IMR-90 (cell line): Measurements from ENCODE around the gene IL1RAPL1. TPM values are rescaled to one million over a fixed set of nuclear protein-coding genes. Genes with fewer than 3 reads are reported as not detected.

Source experiments
- ATAC-seq: fragments of 200-7000 bp; cut with Tn5 transposase; 2 replicates; pipeline ENCODE4 v1.9.1; 2020; ENCODE audit warnings: low read depth, mild to moderate bottlenecking, moderate library complexity
- BruUV-seq: library from RNA; stranded (reverse); fragments of 400-500 nt; replicated peaks from 2 replicates; lab custom pipeline; 2021; lab: Mats Ljungman, UMichigan
- CTCF ChIA-PET: fragments of 300-600 bp; formaldehyde crosslinking; extraction: SDS; loops from one replicate; lab custom pipeline; 2021; ENCODE audit warnings: antibody characterized with exemption; lab: Yijun Ruan, JAX
- POLR2A ChIA-PET: fragments of 300-600 bp; sonication (Branson Sonifier 250); formaldehyde crosslinking; loops from one replicate; lab custom pipeline; 2022; ENCODE audit warnings: antibody characterized with exemption; ENCODE audit not compliant: unreplicated experiment; lab: Charles Lee
- DNase-seq: peaks from one replicate; pipeline ENCODE4 v3.0.0; 2013
- H2AFZ ChIP-seq: replicated peaks from 2 replicates; pipeline ENCODE3; 2013; ENCODE audit warnings: low read length, mild to moderate bottlenecking; ENCODE audit not compliant: poor library complexity
- H2AK5ac ChIP-seq: 2 replicates; pipeline ENCODE4 v1.6.1; 2013; ENCODE audit warnings: low read depth, low read length, inconsistent platforms
- H2AK9ac ChIP-seq: replicated peaks from 2 replicates; pipeline ENCODE3; 2013; ENCODE audit warnings: mild to moderate bottlenecking, low read depth, low read length, moderate library complexity; ENCODE audit not compliant: poor library complexity
- H2BK120ac ChIP-seq: 2 replicates; pipeline ENCODE4 v1.6.1; 2013; ENCODE audit warnings: low read depth, low read length, inconsistent platforms
- H2BK15ac ChIP-seq: 3 replicates; pipeline ENCODE4 v1.6.1; 2013; ENCODE audit warnings: low read depth, low read length, inconsistent platforms
- H2BK20ac ChIP-seq: 2 replicates; pipeline ENCODE4 v1.6.1; 2013; ENCODE audit warnings: low read depth, mild to moderate bottlenecking, inconsistent platforms, low read length, moderate library complexity
- H2BK5ac ChIP-seq: 2 replicates; pipeline ENCODE4 v1.6.1; 2013; ENCODE audit warnings: mild to moderate bottlenecking, low read depth, low read length, inconsistent platforms; ENCODE audit not compliant: poor library complexity, severe bottlenecking
- H3K14ac ChIP-seq: replicated peaks from 2 replicates; pipeline ENCODE4 v1.6.1; 2013; ENCODE audit warnings: low read depth, low read length, inconsistent platforms
- H3K18ac ChIP-seq: 2 replicates; pipeline ENCODE4 v1.6.1; 2013; ENCODE audit warnings: low read depth, low read length, control low read depth
- H3K23ac ChIP-seq: 2 replicates; pipeline ENCODE4 v1.6.1; 2013; ENCODE audit warnings: low read depth, low read length, inconsistent platforms
- H3K27ac ChIP-seq: 2 replicates; pipeline ENCODE4 v1.5.1; 2013; ENCODE audit warnings: mild to moderate bottlenecking, control low read depth, low read length; ENCODE audit not compliant: insufficient read depth
- H3K27me3 ChIP-seq: 2 replicates; pipeline ENCODE4 v1.6.1; 2013; ENCODE audit warnings: low read length; ENCODE audit not compliant: control insufficient read depth, insufficient read depth
- H3K36me3 ChIP-seq: 2 replicates; pipeline ENCODE4 v1.6.1; 2013; ENCODE audit warnings: low read length, mixed read lengths; ENCODE audit not compliant: control insufficient read depth, insufficient read depth
- H3K4ac ChIP-seq: 2 replicates; pipeline ENCODE4 v1.6.1; 2013; ENCODE audit warnings: low read depth, low read length, inconsistent platforms
- H3K4me1 ChIP-seq: 2 replicates; pipeline ENCODE4 v1.6.1; 2013; ENCODE audit warnings: low read length, mixed read lengths; ENCODE audit not compliant: control insufficient read depth, insufficient read depth
- H3K4me2 ChIP-seq: 2 replicates; pipeline ENCODE4 v1.6.1; 2013; ENCODE audit warnings: low read depth, mild to moderate bottlenecking, control low read depth, low read length, moderate library complexity
- H3K4me3 ChIP-seq: 2 replicates; pipeline ENCODE4 v1.5.1; 2013; ENCODE audit warnings: low read depth, mild to moderate bottlenecking, control low read depth, low read length, moderate library complexity; ENCODE audit not compliant: insufficient read depth
- H3K56ac ChIP-seq: 2 replicates; pipeline ENCODE4 v1.6.1; 2013; ENCODE audit warnings: low read length, inconsistent platforms; ENCODE audit not compliant: insufficient read depth; ENCODE audit errors: extremely low read depth
- H3K79me1 ChIP-seq, 2 experiments: 2 replicates each; pipeline ENCODE4 v1.6.1; 2013; ENCODE audit warnings: low read length in 2 of 2, inconsistent platforms in 1 of 2, low read depth in 1 of 2
- H3K9ac ChIP-seq: 2 replicates; pipeline ENCODE4 v1.6.1; 2013; ENCODE audit warnings: low read depth, low read length, control low read depth
- H3K9me1 ChIP-seq: 2 replicates; pipeline ENCODE4 v1.6.1; 2013; ENCODE audit warnings: low read length, inconsistent platforms; ENCODE audit not compliant: insufficient read depth
- H3K9me3 ChIP-seq: 2 replicates; pipeline ENCODE4 v1.6.1; 2013; ENCODE audit warnings: low read length; ENCODE audit not compliant: control insufficient read depth, insufficient read depth
- H4K20me1 ChIP-seq: 2 replicates; pipeline ENCODE4 v1.6.1; 2013; ENCODE audit warnings: low read length, inconsistent platforms; ENCODE audit not compliant: insufficient read depth
- H4K5ac ChIP-seq: 2 replicates; pipeline ENCODE4 v1.6.1; 2013; ENCODE audit warnings: mild to moderate bottlenecking, low read depth, low read length, control low read depth
- H4K8ac ChIP-seq, 2 experiments: 2 replicates each; pipeline ENCODE4 v1.6.1; 2013; ENCODE audit warnings: low read depth in 2 of 2, low read length in 2 of 2, control low read depth in 1 of 2, inconsistent platforms in 1 of 2
- H4K91ac ChIP-seq: 2 replicates; pipeline ENCODE4 v1.6.1; 2013; ENCODE audit warnings: low read depth, low read length, inconsistent platforms; ENCODE audit not compliant: insufficient read depth
- BHLHE40 ChIP-seq: fragments of 150-350 bp; IDR thresholded peaks from 2 replicates; pipeline ENCODE4 v1.6.1; 2016; ENCODE audit warnings: mild to moderate bottlenecking, low read depth, low read length
- POLR2A ChIP-seq: IDR thresholded peaks from 2 replicates; pipeline ENCODE4 v1.6.1; 2012; ENCODE audit warnings: mild to moderate bottlenecking, low read depth, low read length
- WGBS, 2 experiments: methylation state at CpG; one replicate each; pipeline versions ENCODE4 v1.1.5 to v1.1.7; 2013; ENCODE audit warnings: missing lambda C conversion rate in 2 of 2; ENCODE audit not compliant: insufficient read length in 1 of 2; ENCODE audit errors: extremely low coverage in 2 of 2; 5-methylcytosine and 5-hydroxymethylcytosine counted together
- dilution Hi-C: fragments of 300-500 bp; cut with HindIII; formaldehyde crosslinking; loops from one replicate; pipeline ENCODE4 v1.14.3; 2018; ENCODE audit warnings: low sequenced_read_pairs; ENCODE audit not compliant: unreplicated experiment
- in situ Hi-C: fragments of 300-500 bp; cut with MboI; formaldehyde crosslinking; loops from 3 replicates; pipeline ENCODE4 v1.14.3; 2019; ENCODE audit warnings: low sequenced_read_pairs, inconsistent platforms, mixed read lengths
- intact Hi-C: fragments of 100-400 bp; cut with micrococcal nuclease; formaldehyde crosslinking; loops from 2 replicates; pipeline ENCODE4 v1.10.0; 2022
- polyA plus RNA-seq, 3 experiments: library from polyadenylated mRNA; depleted of rRNA; stranded (reverse); fragments of >200 nt; gene quantifications; 2 replicates each; pipeline ENCODE4 v1.2.3, GENCODE V29; 2012; ENCODE audit warnings: low replicate concordance in 1 of 3
- total RNA-seq: library from RNA; depleted of rRNA; stranded (reverse); fragments of >200 nt; gene quantifications from 2 replicates; pipeline ENCODE4 v1.2.3, GENCODE V29; 2012

The IL1RAPL1 gene
- total and polyA plus RNA-seq, 2 of the 4 experiments (the other 2 are of a cell fraction): 1.5 to 9.0 TPM

DNA sequence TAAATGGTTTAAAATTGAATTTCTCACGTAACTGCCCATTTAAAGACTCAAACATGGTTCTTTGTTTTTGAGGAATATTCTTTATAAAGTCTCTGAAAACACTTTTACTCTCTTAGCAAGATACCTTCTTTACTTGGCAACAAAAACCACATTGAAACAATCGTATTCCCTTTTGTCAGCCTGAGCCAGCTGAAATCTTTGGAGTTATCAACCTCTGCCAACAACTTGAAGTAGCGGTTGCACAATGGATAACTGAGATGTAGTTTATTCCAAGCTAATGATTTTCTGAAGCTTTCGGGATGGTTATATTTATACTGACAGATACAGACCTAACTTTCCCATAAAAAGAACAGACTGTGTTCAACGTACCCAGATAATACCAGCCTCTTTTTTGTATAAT, 561.3 kb downstream of the IL1RAPL1 start:
- DNase-seq: no peak
- CTCF ChIA-PET: no interaction called here
- WGBS, 2 experiments: no CpG with 5 or more reads among the region's 5 CpGs
- Histone ChIP-seq H2BK15ac (no peak overlapping the region), H3K36me3 (no peaks in the 10 kb centered on the region), H3K14ac (no peak overlapping the region), H2AK9ac (no peak overlapping the region), H2BK5ac (no peak overlapping the region), H3K56ac (no peak overlapping the region), H3K9me3 (no peaks in the 10 kb centered on the region), H3K79me1 (no peaks in the 10 kb centered on the region), H4K8ac (no peak overlapping the region), H2AFZ (no peak overlapping the region), H3K4ac (no peak overlapping the region), H3K27ac (no peak overlapping the region), H2BK120ac (no peak overlapping the region), H3K9me1 (0 out of 2 replicates have a peak, but pooled peaks cover 6% of the 10 kb centered on the region), H3K4me1 (no peaks in the 10 kb centered on the region), H3K27me3 (no peaks in the 10 kb centered on the region), H4K5ac (no peak overlapping the region), H3K18ac (no peak overlapping the region), H3K23ac (no peak overlapping the region), H3K4me2 (no peak overlapping the region), H2BK20ac (no peak overlapping the region), H3K4me3 (no peak overlapping the region), H4K91ac (no peak overlapping the region), H3K9ac (no peak overlapping the region), H4K20me1 (no peaks in the 10 kb centered on the region), H2AK5ac (no peak overlapping the region)
- dilution Hi-C loops: no loop called here
- intact Hi-C loops: no loop called here
- BruUV-seq: no TSS peak
- POLR2A ChIA-PET: no interaction called here
- ATAC-seq: no peak
- in situ Hi-C loops: no loop called here
- TF ChIP-seq BHLHE40 (no peak), POLR2A (no peak)
